Measurements from ENCODE around the gene SC5D. TPM values are rescaled to one million over a fixed set of nuclear protein-coding genes. Genes with fewer than 3 reads are reported as not detected.

The SC5D gene
- total RNA-seq, 3 donors from 2014 or later = 15.7 to 16.5 (median 16.4) TPM

DNA sequence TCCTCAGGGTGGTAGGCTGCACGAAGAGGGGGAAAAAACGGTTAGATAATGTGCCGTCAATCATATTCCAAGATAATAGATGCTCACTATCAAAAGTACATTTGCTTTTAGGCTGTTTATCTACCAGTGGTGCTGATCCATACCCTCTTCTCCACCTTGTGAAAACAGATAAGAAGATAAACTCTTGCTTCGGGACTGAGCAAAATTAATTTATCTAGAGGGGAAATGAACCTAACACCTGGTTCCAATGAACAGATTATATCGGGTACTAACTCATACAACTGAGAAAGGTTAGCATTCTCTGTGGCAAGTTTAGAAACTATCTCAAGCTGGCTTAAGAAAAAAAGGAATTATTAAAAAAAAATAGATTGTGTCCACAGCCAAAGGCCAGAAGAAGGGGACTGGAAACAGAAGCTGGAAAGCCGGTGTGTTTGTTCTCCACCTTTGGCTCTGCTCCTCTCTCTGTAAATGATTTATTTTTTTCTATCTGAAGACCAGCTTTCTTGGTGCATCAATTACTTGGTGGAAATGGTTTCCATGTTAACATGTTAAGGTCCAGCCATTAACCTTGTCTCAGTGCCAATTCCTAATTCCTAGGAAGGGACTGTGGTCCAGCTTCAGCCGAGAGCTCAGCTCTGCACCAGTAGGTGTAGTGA, 55.8 kb downstream of the SC5D start:
- Mint-ChIP-seq H3K27me3 (ENCODE audit: low read depth) (no peaks in the 10 kb centered on the region), H3K36me3 (ENCODE audit: insufficient read depth) (no peaks in the 10 kb centered on the region), H3K9me3 (no peaks in the 10 kb centered on the region), H3K4me3 (no peak overlapping the region), H3K4me1 (ENCODE audit: low read depth) (no peaks in the 10 kb centered on the region)
- no peak for ATAC-seq
- no peak for DNase-seq

- Mint-ChIP-seq H3K36me3 (ENCODE audit: insufficient read depth) (no peaks in the 10 kb centered on the region), H3K4me1 (ENCODE audit: low read depth) (no peaks in the 10 kb centered on the region), H3K27me3 (ENCODE audit: low read depth) (no peaks in the 10 kb centered on the region), H3K4me3 (no peak overlapping the region), H3K9me3 (no peaks in the 10 kb centered on the region)
- ATAC-seq (no peak), DNase-seq (no peak)
Observed at GRCh38 chr11:121349790-121350189, 57.2 kb downstream of the SC5D start.

- DNase-seq (no peak), ATAC-seq (no peak)
- no peaks in the 10 kb centered on the region for H3K27me3 Mint-ChIP-seq (ENCODE audit: low read depth)
- no peak overlapping the region for H3K4me3 Mint-ChIP-seq
- no peaks in the 10 kb centered on the region for H3K36me3 Mint-ChIP-seq (ENCODE audit: insufficient read depth)
- H3K4me1 Mint-ChIP-seq (ENCODE audit: low read depth) = no peaks in the 10 kb centered on the region
- H3K9me3 Mint-ChIP-seq = no peaks in the 10 kb centered on the region
Observed at GRCh38 chr11:121350314-121351082, 57.9 kb downstream of the SC5D start.

DNA sequence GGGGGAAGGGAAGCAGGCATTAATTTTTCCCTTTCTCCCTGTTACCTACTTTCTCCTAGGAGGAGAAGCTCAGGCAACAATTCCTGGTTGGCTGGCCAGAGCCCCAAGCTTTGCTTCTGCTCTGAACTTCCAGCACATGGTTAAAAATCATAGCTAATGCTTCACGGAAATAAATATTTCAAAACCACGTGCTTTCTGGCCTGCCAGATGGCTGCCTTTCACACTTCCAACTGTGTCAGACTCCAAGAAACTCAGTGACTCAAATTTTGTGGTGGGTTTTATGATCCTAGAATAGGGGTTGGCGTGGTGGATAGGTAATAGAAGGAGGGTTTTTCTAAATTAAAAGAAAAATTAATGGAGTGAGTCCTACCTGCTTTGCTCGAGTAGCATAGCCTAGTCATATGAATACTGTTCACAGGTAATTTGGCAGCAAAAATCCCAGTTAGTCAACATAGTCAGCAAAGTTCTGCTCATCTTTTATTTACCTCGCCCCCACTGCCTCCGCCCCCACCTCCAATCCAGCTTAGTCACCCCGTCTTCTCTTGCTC, 58.6 kb downstream of the SC5D start:
- no peaks in the 10 kb centered on the region for H3K4me1 Mint-ChIP-seq (ENCODE audit: low read depth)
- H3K27me3 Mint-ChIP-seq (ENCODE audit: low read depth) = no peaks in the 10 kb centered on the region
- no peaks in the 10 kb centered on the region for H3K9me3 Mint-ChIP-seq
- H3K36me3 Mint-ChIP-seq (ENCODE audit: insufficient read depth) = no peaks in the 10 kb centered on the region
- H3K4me3 Mint-ChIP-seq = no peak overlapping the region
- DNase-seq = no peak
- ATAC-seq = no peak

DNA sequence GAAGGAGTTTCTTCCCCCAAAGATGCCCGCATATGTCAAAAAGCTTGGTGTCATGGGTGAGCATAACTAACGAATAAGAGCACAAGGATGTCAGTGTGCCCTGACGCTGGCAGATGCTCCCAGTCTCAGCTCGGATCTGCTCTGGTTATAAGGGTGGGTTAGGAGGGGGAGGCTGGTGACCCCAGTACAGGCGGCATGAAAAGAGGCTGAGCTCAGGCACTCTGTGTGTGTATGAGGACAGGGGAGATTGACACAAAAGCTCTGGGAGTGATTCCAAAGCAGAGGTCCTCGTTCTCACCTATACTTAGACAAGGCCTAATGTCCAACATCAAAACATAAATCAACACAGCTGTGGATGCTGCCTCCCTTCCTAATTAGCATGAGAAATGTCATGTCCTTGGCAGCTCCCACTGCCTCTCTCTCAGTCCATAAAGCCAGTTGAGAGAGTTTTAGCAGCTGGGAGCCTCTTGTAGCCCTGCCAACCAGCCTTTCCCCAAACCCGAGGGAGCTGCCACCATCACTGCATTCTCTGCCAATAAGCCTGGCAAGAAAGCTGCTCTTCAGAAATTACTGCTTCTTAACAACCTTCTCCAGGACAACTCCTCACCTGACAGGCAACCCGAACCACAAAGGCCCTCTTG, 59.8 kb downstream of the SC5D start:
- DNase-seq (no peak), ATAC-seq (no peak)
- Mint-ChIP-seq H3K36me3 (ENCODE audit: insufficient read depth) (no peaks in the 10 kb centered on the region), H3K4me1 (ENCODE audit: low read depth) (peaks cover 2% of the 10 kb centered on the region), H3K9me3 (no peaks in the 10 kb centered on the region), H3K27me3 (ENCODE audit: low read depth) (no peaks in the 10 kb centered on the region), H3K4me3 (no peak overlapping the region)

GRCh38 chr11:121354192-121354591, 61.6 kb downstream of the SC5D start:
- H3K9me3 Mint-ChIP-seq = no peaks in the 10 kb centered on the region
- no peak overlapping the region for H3K4me3 Mint-ChIP-seq
- no peaks in the 10 kb centered on the region for H3K27me3 Mint-ChIP-seq (ENCODE audit: low read depth)
- peaks cover 2% of the 10 kb centered on the region for H3K4me1 Mint-ChIP-seq (ENCODE audit: low read depth)
- ATAC-seq (no peak), DNase-seq (no peak)
- no peaks in the 10 kb centered on the region for H3K36me3 Mint-ChIP-seq (ENCODE audit: insufficient read depth)

DNA sequence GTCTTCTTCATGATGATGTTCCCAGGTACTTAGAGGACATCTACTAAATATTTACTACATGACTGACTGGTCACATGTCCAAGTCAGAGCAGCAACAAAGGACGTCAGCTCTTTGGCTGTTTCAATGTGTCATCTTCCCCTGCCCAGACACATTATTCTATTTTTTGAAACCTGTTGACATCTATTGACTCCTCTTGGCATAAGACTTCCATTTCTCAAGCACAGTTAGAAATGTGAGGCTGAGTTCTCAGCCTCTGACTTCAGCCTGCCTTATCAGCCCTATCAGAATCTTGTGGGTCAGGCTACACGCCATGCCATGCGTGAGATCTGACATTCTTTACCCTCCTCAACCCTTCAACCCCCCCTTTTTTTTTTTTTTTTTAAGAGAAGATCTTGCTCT, 63.8 kb downstream of the SC5D start:
- H3K9me3 Mint-ChIP-seq = no peaks in the 10 kb centered on the region
- DNase-seq = no peak
- no peak overlapping the region for H3K4me3 Mint-ChIP-seq
- H3K4me1 Mint-ChIP-seq (ENCODE audit: low read depth) = peaks cover 2% of the 10 kb centered on the region
- H3K36me3 Mint-ChIP-seq (ENCODE audit: insufficient read depth) = no peaks in the 10 kb centered on the region
- no peak for ATAC-seq
- no peaks in the 10 kb centered on the region for H3K27me3 Mint-ChIP-seq (ENCODE audit: low read depth)

Other genes starting within 250 kb of the SC5D start
- gene TECTA, start 191.5 kb upstream of the SC5D start, total RNA-seq = under 1 TPM; 0.11 to 0.20 (median 0.11) TPM
- 10 to 100 TPM; 21.3 to 25.6 (median 21.3) TPM for gene SORL1, start 159.5 kb downstream of the SC5D start, total RNA-seq